Endothelial cell of umbilical vein (primary cell): ENCODE data around the gene UBL3. TPM values are rescaled to one million over a fixed set of nuclear protein-coding genes. Genes with fewer than 3 reads are reported as not detected.

Experiments used
- BruUV-seq: library from RNA; stranded (reverse); fragments of 400-500 nt; replicated peaks from 2 replicates; lab custom pipeline; 2021; lab: Mats Ljungman, UMichigan
- CTCF ChIA-PET: fragments of 300-600, 350-600 bp; sonication (Branson Sonifier 250); formaldehyde crosslinking; loops from one replicate; lab custom pipeline; 2021; ENCODE audit warnings: antibody characterized with exemption, inconsistent platforms; lab: Charles Lee
- POLR2A ChIA-PET: fragments of 300-600, 350-600 bp; sonication (Branson Sonifier 250); formaldehyde crosslinking; loops from one replicate; lab custom pipeline; 2021; ENCODE audit warnings: antibody characterized with exemption, inconsistent platforms; lab: Charles Lee
- DNase-seq: peaks from one replicate; pipeline ENCODE4 v3.0.0-alpha.2; 2011; ENCODE audit warnings: low read depth, low spot score
- FAIRE-seq: peaks from 2 replicates; lab custom pipeline; 2011; peaks lifted over from hg19 to GRCh38; lab: Jason Lieb, UNC
- H2AFZ ChIP-seq: 2 replicates; pipeline ENCODE4 v1.6.0; 2012; ENCODE audit warnings: low read depth, low read length, control low read depth, inconsistent platforms
- H3K27ac ChIP-seq: 2 replicates; pipeline ENCODE4 v1.5.1; 2011; ENCODE audit warnings: low read depth, mild to moderate bottlenecking, control low read depth, low read length, moderate library complexity; ENCODE audit not compliant: insufficient read depth
- H3K27me3 ChIP-seq, 2 experiments: 2 replicates each; pipeline versions ENCODE4 v1.6.0 to v1.6.1; 2011; ENCODE audit warnings: low read length in 2 of 2, mixed read lengths in 1 of 2; ENCODE audit not compliant: control insufficient read depth in 2 of 2, insufficient read depth in 2 of 2
- H3K36me3 ChIP-seq, 2 experiments: 2 replicates in 1 of 2; 3 replicates in 1 of 2; pipeline ENCODE4 v1.5.1; 2011; ENCODE audit warnings: low read length in 2 of 2, mild to moderate bottlenecking in 1 of 2, moderate library complexity in 1 of 2; ENCODE audit not compliant: control insufficient read depth in 2 of 2, insufficient read depth in 2 of 2; ENCODE audit errors: extremely low read depth in 1 of 2
- H3K4me1 ChIP-seq: 3 replicates; pipeline ENCODE4 v1.5.1; 2011; ENCODE audit warnings: mild to moderate bottlenecking, low read length; ENCODE audit not compliant: control insufficient read depth, insufficient read depth; ENCODE audit errors: extremely low read depth
- H3K4me2 ChIP-seq: 2 replicates; pipeline ENCODE4 v1.6.1; 2011; ENCODE audit warnings: low read length, control low read depth, mixed read lengths; ENCODE audit not compliant: insufficient read depth
- H3K4me3 ChIP-seq, 3 experiments: fragments of 200-600 bp in 1 of 3; sonication (generic), shearing (Covaris generic) in 1 of 3; replicated peaks in 1 of 3; 2 replicates each; pipeline ENCODE4 v1.5.1; 2011 to 2016; ENCODE audit warnings: control low read depth in 3 of 3, low read length in 3 of 3, mild to moderate bottlenecking in 2 of 3, inconsistent platforms in 1 of 3, low read depth in 1 of 3, moderate library complexity in 1 of 3; ENCODE audit not compliant: insufficient read depth in 1 of 3
- H3K79me2 ChIP-seq: 2 replicates; pipeline ENCODE4 v1.6.0; 2012; ENCODE audit warnings: low read length, inconsistent platforms; ENCODE audit not compliant: control insufficient read depth, insufficient read depth
- H3K9ac ChIP-seq: replicated peaks from 2 replicates; pipeline ENCODE3; 2011; ENCODE audit warnings: low read length, control low read depth; ENCODE audit not compliant: insufficient read depth; ENCODE audit errors: extremely low read depth
- H3K9me1 ChIP-seq: replicated peaks from 3 replicates; pipeline ENCODE4 v1.6.0; 2011; ENCODE audit warnings: mild to moderate bottlenecking, low read length; ENCODE audit not compliant: control insufficient read depth, insufficient read depth; ENCODE audit errors: extremely low read depth
- H3K9me3 ChIP-seq: replicated peaks from 2 replicates; pipeline ENCODE4 v1.5.1; 2012; ENCODE audit warnings: low read length, inconsistent platforms; ENCODE audit not compliant: control insufficient read depth, insufficient read depth
- H4K20me1 ChIP-seq: replicated peaks from 2 replicates; pipeline ENCODE3; 2011; ENCODE audit warnings: mild to moderate bottlenecking, low read length; ENCODE audit not compliant: control insufficient read depth, insufficient read depth; ENCODE audit errors: extremely low read depth
- CTCF ChIP-seq, 2 donors: IDR thresholded peaks; 1 replicate in 1 of 2; 2 replicates in 1 of 2; pipeline ENCODE4 v1.5.1; 2011; ENCODE audit warnings: low read length in 2 of 2, mild to moderate bottlenecking in 2 of 2, moderate library complexity in 2 of 2, control low read depth in 1 of 2, inconsistent platforms in 1 of 2, low read depth in 1 of 2; ENCODE audit not compliant: insufficient read depth in 1 of 2; ENCODE audit errors: extremely low read depth in 1 of 2
- EZH2 ChIP-seq: IDR thresholded peaks from 2 replicates; pipeline ENCODE4 v1.6.1; 2012; ENCODE audit warnings: borderline replicate concordance, low read depth, mild to moderate bottlenecking, moderate library complexity, low read length, inconsistent platforms; ENCODE audit not compliant: severe bottlenecking
- FOS ChIP-seq: IDR thresholded peaks from 2 replicates; pipeline ENCODE4 v1.6.1; 2011; ENCODE audit warnings: mild to moderate bottlenecking, low read length, moderate library complexity, borderline replicate concordance; ENCODE audit not compliant: insufficient read depth
- GATA2 ChIP-seq: IDR thresholded peaks from 2 replicates; pipeline ENCODE4 v1.7.0; 2011; ENCODE audit warnings: low read depth, mild to moderate bottlenecking, moderate library complexity, mixed read lengths, low read length; ENCODE audit not compliant: insufficient read length, insufficient read depth
- JUN ChIP-seq: IDR thresholded peaks from 2 replicates; pipeline ENCODE4 v1.6.1; 2011; ENCODE audit warnings: borderline replicate concordance, low read depth; ENCODE audit not compliant: insufficient read length, insufficient read depth
- MYC ChIP-seq: IDR thresholded peaks from one replicate; pipeline ENCODE4 v1.6.1; 2011; ENCODE audit warnings: mild to moderate bottlenecking, low read depth, low read length
- POLR2A ChIP-seq: IDR thresholded peaks from 2 replicates; pipeline ENCODE4 v1.6.1; 2012; ENCODE audit warnings: low read depth, mild to moderate bottlenecking, control low read depth, low read length
- POLR2AphosphoS5 ChIP-seq: IDR thresholded peaks from 2 replicates; pipeline ENCODE4 v1.6.1; 2012; ENCODE audit warnings: low read depth, mild to moderate bottlenecking, control low read depth, low read length, moderate library complexity; ENCODE audit not compliant: insufficient read depth
- dilution Hi-C: fragments of 300-500 bp; cut with MboI; formaldehyde crosslinking; loops from one replicate; pipeline ENCODE4 v1.15.0; 2019; ENCODE audit warnings: low sequenced_read_pairs; ENCODE audit not compliant: extremely low pct_ligation_motif_present
- intact Hi-C: fragments of 100-400 bp; cut with micrococcal nuclease; formaldehyde crosslinking; loops from one replicate; pipeline ENCODE4 v1.10.0; 2022
- polyA plus RNA-seq, 4 experiments: library from polyadenylated mRNA; depleted of rRNA in 3 of 4; stranded (reverse) in 3 of 4; unstranded in 1 of 4; fragments of >200 nt; gene quantifications; 2 replicates each; pipeline versions ENCODE4 v1.2.1 to v1.2.3, GENCODE V29; 2011 to 2012; ENCODE audit warnings: missing spikeins in 1 of 4
- total RNA-seq: library from RNA; stranded (reverse); gene quantifications from 2 replicates; pipeline ENCODE4 v1.2.3, GENCODE V29; 2021
- TF ChIP-seq, protein P1 (sequence below): IDR thresholded peaks from 2 replicates; pipeline ENCODE4 v1.6.1; 2011; ENCODE audit not compliant: insufficient read depth, insufficient read length

Gene UBL3
- total and polyA plus RNA-seq, 2 donors (not counting 3 experiments of a cell fraction or from before 2014, with no cell fraction given): 4.8 to 11.8 TPM

- H3K36me3 ChIP-seq: no peaks in the 10 kb centered on the region
- intact Hi-C loops (no loop called here), dilution Hi-C loops (no loop called here)
- TF ChIP-seq FOS (no peak), MYC (no peak), POLR2AphosphoS5 (no peak)
- no peaks in the 10 kb centered on the region for H3K9me1 ChIP-seq
- DNase-seq (no peak), FAIRE-seq (no peak)
- H3K79me2 ChIP-seq: no peaks in the 10 kb centered on the region
- H3K4me2 ChIP-seq: no peak overlapping the region
- POLR2A ChIA-PET: no interaction called here
- H3K9ac ChIP-seq: no peak overlapping the region
- H3K9me3 ChIP-seq: no peaks in the 10 kb centered on the region
- H3K4me1 ChIP-seq: no peaks in the 10 kb centered on the region
- BruUV-seq: no TSS peak
- no peak overlapping the region for H3K27ac ChIP-seq
- H4K20me1 ChIP-seq: no peaks in the 10 kb centered on the region
- no peaks in the 10 kb centered on the region for H3K27me3 ChIP-seq
- CTCF ChIA-PET: interaction anchor here (1.8 kb wide), 1 partner anchor 19 kb away, joined by 6 read pairs; no protein-coding TSS in a partner anchor
- H3K4me3 ChIP-seq: no peak overlapping the region
- H2AFZ ChIP-seq: no peak overlapping the region
These were observed 98.2 kb downstream of the UBL3 start for GRCh38 chr13:29752175-29752574.

DNA sequence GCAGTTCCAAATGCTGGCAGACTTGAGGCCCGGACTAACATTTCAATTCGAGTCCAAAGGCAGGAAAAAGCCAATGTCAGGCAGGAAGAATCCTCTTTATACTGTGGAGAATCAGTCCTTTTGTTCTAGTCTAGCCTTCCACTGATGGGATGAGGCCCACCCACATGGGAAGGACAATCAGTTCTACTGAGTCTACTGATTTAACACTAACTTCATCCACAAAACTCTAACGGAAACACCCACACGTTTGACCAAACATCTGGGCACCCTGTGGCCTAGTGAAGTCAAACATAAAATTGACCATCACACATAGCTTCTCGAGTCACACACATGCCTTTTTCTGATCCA, 100.3 kb downstream of the UBL3 start:
- Histone ChIP-seq H3K4me3 (no peak overlapping the region), H3K27ac (no peak overlapping the region), H3K9me3 (no peaks in the 10 kb centered on the region), H3K9ac (no peak overlapping the region), H3K79me2 (no peaks in the 10 kb centered on the region), H2AFZ (no peak overlapping the region), H4K20me1 (no peaks in the 10 kb centered on the region), H3K9me1 (no peaks in the 10 kb centered on the region), H3K4me1 (no peaks in the 10 kb centered on the region), H3K4me2 (no peak overlapping the region), H3K27me3 (peaks cover 0 to 6% of the 10 kb centered on the region in 2 experiments), H3K36me3 (no peaks in the 10 kb centered on the region)
- TF ChIP-seq EZH2 (no peak), FOS (no peak), POLR2A (no peak), JUN (no peak), GATA2 (no peak), MYC (no peak), POLR2AphosphoS5 (no peak), CTCF (IDR thresholded peaks at IDR 0.05; ENCODE audit: extremely low read depth in 1 of 2, insufficient read depth in 1 of 2, low read depth in 1 of 2, low read length in 2 of 2) (no peak)
- TF ChIP-seq, protein P1, sequence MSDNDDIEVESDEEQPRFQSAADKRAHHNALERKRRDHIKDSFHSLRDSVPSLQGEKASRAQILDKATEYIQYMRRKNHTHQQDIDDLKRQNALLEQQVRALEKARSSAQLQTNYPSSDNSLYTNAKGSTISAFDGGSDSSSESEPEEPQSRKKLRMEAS: no peak
- POLR2A ChIA-PET: no interaction called here
- no TSS peak for BruUV-seq
- intact Hi-C loops: no loop called here
- DNase-seq: no peak
- CTCF ChIA-PET: no interaction called here
- dilution Hi-C loops: no loop called here
- FAIRE-seq: no peak
